ENCODE results near the gene ACBD4.

Gene ACBD4

DNA sequence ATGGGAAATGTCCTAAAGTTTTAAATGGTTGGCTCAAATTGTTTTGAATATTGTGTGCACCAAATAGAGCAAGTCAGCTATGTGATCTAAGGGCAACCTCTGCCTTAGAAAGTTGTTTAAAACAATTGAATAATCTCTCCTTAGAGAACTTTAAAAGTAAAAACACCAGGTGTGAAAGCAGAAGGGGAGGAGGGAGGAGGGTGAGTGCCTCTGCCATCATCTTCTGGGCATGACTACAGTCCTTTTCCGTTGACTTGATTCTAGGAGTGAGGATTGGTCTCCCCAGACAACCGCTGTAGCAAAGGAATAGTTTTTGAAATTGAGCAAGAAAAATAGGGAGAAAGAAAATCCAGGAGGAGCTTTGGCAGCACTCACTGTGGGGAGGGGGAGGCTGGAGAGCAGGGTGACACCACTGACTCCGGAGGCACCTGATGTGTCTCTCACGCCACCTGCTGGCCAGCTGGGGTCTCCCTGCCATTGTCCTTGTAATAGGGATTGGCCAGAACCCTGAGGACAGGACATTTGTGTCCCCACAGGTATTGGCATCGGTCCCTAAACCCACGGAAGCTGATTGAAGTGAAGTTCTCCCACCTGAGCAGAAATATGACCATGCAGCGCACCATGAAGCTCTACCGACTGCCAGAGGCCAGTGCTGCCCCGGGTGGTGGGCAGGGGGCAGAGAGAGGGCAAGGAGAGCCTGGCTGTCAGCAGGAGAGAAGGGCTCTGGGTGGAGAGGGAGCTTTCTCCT is 36.4 kb upstream of the ACBD4 start:
- H3K4me3 Mint-ChIP-seq, result no peak overlapping the region
- peaks cover 67% of the 10 kb centered on the region for H3K36me3 Mint-ChIP-seq (ENCODE audit: low read depth)
- H3K4me1 Mint-ChIP-seq (ENCODE audit: low read depth), result no peaks in the 10 kb centered on the region
- no peak overlapping the region for H3K27ac Mint-ChIP-seq
- H3K9me3 Mint-ChIP-seq, result no peaks in the 10 kb centered on the region
- no peaks in the 10 kb centered on the region for H3K27me3 Mint-ChIP-seq

DNA sequence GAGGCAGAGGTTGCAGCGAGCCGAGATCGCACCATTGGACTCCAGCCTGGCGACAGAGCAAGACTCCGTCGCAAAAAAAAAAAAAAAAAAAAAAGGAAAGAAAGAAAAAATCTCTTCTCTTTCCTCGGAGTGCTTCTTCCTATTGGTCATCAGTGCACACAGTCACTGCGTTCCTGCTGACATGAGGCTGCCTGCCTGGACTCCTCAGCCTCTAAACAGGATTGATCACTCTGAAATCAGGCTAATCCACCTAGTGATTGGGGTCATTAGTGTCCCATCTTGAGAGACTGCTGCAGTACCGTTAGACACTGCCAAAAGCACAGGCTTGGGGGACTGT is 34.0 kb upstream of the ACBD4 start:
- no peaks in the 10 kb centered on the region for H3K27me3 Mint-ChIP-seq
- H3K4me3 Mint-ChIP-seq, result no peak overlapping the region
- H3K36me3 Mint-ChIP-seq (ENCODE audit: low read depth), result peaks cover 58% of the 10 kb centered on the region
- no peaks in the 10 kb centered on the region for H3K4me1 Mint-ChIP-seq (ENCODE audit: low read depth)
- no peaks in the 10 kb centered on the region for H3K9me3 Mint-ChIP-seq
- H3K27ac Mint-ChIP-seq, result no peak overlapping the region

DNA sequence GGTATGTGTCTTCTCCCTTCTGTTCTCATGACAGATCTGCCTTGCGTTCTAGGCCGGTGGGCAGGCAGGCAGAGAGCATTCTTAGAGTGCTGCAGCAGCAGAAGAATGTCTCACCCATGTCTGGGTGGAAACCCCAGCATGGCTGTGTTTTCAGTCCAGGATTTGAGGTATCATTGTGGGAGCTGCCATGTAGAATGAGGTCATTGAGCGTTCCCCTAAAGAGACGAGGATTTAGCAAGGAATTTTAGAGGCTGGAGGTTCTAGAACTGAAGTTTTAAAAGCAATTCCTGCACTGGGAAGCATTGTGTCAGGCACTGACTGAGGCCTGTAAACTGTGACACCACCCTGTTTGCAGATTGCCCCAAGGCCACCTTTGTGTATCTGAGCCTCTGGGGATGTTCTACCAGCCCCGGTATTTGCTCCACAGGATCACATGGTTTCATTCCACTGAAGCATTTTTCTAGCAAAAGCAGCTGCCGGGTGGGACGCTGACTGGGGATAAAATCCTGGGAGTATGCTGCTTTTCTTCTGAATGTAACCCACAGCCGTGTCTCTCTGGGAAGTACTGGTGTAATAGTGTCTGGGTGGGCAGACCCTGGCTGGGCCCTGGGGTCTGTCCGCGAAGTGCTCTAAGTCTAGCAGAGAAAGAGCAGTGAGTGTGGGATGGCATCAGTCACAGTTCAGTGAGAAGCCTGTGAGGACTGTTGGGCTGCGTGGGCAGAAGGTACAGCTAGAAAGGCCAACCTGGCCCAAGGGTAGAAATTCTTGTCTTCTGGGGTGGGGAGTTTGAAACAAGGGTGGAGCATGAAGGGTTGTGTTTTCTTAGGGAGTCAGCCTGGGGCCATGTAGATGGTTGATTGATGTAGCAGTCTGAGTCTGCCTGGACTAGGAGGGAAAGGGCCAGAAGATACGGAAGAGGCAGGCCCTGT is 33.3 kb upstream of the ACBD4 start:
- no peak overlapping the region for H3K4me3 Mint-ChIP-seq
- H3K27ac Mint-ChIP-seq, result peak overlapping the region; percentile 4
- H3K4me1 Mint-ChIP-seq (ENCODE audit: low read depth), result no peaks in the 10 kb centered on the region
- no peaks in the 10 kb centered on the region for H3K27me3 Mint-ChIP-seq
- peaks cover 61% of the 10 kb centered on the region for H3K36me3 Mint-ChIP-seq (ENCODE audit: low read depth)
- H3K9me3 Mint-ChIP-seq, result no peaks in the 10 kb centered on the region

DNA sequence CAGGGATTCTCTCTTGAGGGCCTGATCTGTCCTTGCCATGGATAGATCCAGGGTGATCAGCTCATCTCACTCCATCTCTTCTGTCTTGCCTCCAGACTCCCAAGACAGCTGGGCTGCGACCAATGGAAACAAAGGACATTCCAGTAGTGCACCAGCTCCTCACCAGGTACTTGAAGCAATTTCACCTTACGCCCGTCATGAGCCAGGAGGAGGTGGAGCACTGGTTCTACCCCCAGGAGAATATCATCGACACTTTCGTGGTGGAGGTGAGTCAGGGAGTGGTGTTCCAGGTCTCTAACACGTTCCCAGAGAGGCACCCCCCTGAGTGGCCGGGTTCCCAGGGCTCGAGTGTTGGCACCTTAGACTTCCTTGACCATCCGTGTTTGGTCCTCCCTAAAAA is 32.6 kb upstream of the ACBD4 start:
- no peak overlapping the region for H3K4me3 Mint-ChIP-seq
- peaks cover 59% of the 10 kb centered on the region for H3K36me3 Mint-ChIP-seq (ENCODE audit: low read depth)
- no peaks in the 10 kb centered on the region for H3K4me1 Mint-ChIP-seq (ENCODE audit: low read depth)
- no peaks in the 10 kb centered on the region for H3K9me3 Mint-ChIP-seq
- no peak overlapping the region for H3K27ac Mint-ChIP-seq
- H3K27me3 Mint-ChIP-seq, result no peaks in the 10 kb centered on the region

DNA sequence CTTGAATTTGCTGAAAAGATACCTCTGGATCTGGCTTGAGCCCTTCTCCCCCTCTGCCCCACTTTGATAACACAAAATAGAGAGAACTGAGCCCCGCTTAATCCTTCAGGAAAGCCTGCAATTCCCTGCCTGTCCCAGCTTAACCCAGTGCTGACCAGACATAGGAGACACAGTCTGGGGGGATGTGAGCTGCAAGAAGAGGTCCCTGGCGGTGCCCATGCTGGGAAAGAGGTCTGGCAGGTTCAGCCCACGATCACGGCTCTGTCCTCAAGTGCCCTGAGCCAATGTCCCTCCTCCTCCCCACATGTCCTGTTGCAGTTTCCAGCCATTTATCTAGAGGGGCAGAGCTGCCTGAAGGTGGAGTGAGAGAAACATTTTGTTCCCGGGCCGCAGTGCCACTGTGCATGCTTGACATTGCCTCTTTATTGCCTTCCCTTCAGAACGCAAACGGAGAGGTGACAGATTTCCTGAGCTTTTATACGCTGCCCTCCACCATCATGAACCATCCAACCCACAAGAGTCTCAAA is 32.2 kb upstream of the ACBD4 start:
- H3K4me3 Mint-ChIP-seq, result no peak overlapping the region
- no peak overlapping the region for H3K27ac Mint-ChIP-seq
- peaks cover 59% of the 10 kb centered on the region for H3K36me3 Mint-ChIP-seq (ENCODE audit: low read depth)
- H3K4me1 Mint-ChIP-seq (ENCODE audit: low read depth), result no peaks in the 10 kb centered on the region
- H3K27me3 Mint-ChIP-seq, result no peaks in the 10 kb centered on the region
- no peaks in the 10 kb centered on the region for H3K9me3 Mint-ChIP-seq

DNA sequence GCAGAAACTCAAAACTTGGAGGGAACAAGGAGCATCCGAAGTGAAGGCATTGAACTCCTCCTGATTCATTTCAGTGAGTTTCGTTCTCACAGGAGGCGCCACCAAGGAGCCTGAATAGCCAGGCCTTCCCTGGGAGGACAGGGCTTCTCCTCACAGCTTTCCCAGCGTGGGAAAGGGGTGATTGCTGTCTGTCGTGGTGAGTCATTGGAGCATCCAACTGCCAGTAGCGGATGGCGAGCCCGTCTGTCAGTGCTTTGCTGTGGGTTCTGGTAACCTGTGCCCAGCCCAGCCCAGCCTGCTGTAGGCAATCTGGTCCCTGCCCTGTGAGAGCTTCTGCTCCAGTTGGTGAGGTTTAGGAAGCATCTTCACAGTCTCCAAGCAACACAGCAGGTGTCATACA is 31.5 kb upstream of the ACBD4 start:
- no peaks in the 10 kb centered on the region for H3K4me1 Mint-ChIP-seq (ENCODE audit: low read depth)
- no peaks in the 10 kb centered on the region for H3K9me3 Mint-ChIP-seq
- no peak overlapping the region for H3K27ac Mint-ChIP-seq
- H3K4me3 Mint-ChIP-seq, result no peak overlapping the region
- H3K36me3 Mint-ChIP-seq (ENCODE audit: low read depth), result peaks cover 54% of the 10 kb centered on the region
- no peaks in the 10 kb centered on the region for H3K27me3 Mint-ChIP-seq

DNA sequence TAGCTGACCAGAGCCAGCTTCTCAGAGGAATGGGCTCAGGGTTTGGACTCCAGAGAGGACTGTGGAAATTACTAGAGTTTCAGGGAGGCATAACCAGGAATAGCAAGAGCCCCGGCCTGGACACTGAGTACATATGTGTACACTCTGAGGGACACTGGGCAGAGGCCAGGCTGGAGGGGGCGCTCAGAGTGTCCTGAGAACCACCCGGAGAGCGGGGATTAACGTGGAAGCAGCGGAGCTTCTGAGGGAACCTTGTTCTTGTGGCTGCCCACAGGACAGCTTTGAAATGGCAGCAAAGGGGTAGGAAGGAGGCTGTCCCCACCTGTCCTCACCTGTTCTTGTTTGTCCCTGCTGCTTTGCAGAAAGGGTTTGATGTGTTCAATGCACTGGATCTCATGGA is 31.0 kb upstream of the ACBD4 start:
- Mint-ChIP-seq H3K4me1 (ENCODE audit: low read depth) (no peaks in the 10 kb centered on the region), H3K27ac (no peak overlapping the region), H3K27me3 (no peaks in the 10 kb centered on the region), H3K4me3 (no peak overlapping the region), H3K9me3 (no peaks in the 10 kb centered on the region), H3K36me3 (ENCODE audit: low read depth) (peaks cover 49% of the 10 kb centered on the region)

DNA sequence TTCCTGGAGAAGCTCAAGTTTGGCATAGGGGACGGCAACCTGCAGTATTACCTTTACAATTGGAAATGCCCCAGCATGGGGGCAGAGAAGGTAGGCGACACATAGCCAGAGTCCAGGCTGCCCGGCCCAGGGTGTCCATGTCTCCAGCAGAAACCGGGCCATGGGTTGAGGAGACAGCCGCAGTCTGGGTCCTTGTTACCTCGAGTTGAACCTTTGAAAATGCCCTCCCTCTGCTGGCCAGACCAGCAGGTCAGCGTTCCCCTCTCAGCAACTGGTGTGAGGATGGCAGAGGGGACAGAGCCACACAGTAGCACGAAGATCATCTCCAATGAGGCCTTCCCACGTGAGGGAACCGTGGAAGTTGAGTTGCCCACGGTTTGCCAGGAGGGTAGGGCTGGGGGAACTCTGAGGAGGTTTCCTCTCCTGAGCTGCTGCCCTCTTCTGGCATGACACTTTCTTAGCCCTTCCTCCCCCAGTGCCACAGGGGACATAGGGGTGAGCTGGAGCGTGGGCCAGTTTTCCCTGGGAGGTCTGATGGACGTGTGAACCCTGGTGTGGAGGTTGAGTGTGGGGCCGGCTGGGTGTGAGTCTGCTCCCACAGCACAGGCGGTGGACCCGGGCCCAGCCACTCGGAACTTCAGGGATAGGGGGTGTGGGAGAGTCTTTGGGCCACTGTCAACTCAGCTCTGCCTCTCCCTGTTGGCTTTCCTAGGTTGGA is 30.4 kb upstream of the ACBD4 start:
- Mint-ChIP-seq H3K9me3 (no peaks in the 10 kb centered on the region), H3K27ac (no peak overlapping the region), H3K36me3 (ENCODE audit: low read depth) (peaks cover 45% of the 10 kb centered on the region), H3K4me1 (ENCODE audit: low read depth) (no peaks in the 10 kb centered on the region), H3K27me3 (no peaks in the 10 kb centered on the region), H3K4me3 (no peak overlapping the region)

DNA sequence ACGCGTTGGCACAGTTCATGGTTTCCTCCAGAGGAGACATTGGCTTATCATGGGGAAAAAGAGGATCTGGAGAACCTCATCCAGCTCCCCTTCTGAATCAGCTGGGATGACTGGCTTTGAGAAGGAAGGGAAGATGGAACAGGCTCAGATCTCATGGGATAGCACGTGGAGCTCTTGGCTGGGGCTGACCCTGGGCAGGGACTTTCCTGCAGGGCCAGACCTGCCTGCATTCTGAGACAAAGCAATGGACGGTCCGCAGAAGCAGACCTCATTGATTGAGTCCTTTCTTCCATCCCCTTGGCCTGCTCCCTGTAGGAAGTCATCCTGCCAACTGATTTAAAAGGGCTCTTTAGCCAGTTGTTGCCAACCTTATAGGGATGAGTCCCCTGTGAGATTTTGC is 29.4 kb upstream of the ACBD4 start:
- Mint-ChIP-seq H3K9me3 (no peaks in the 10 kb centered on the region), H3K4me1 (ENCODE audit: low read depth) (no peaks in the 10 kb centered on the region), H3K36me3 (ENCODE audit: low read depth) (peaks cover 45% of the 10 kb centered on the region)

DNA sequence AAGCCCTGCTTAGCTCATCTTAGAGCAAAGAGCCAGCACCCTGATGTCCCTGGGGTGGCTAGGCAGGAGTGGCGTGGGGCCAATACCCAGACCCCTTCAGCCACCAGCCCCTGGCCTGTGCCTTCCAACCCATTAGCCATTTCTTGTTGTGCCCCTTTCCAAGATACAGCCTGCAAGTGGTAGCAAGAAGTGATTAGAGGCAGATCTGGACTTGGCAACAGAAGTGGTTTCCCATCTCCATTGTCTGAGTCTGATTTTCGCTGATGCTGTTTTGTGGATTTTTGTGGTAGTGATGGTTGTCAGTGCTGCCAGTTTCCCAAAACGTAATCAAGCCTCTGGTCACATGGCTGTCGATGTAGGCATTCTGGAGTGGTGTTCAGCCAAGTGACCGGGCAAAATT is 28.9 kb upstream of the ACBD4 start:
- H3K27me3 Mint-ChIP-seq, result no peaks in the 10 kb centered on the region
- H3K36me3 Mint-ChIP-seq (ENCODE audit: low read depth), result peaks cover 44% of the 10 kb centered on the region
- H3K4me1 Mint-ChIP-seq (ENCODE audit: low read depth), result no peaks in the 10 kb centered on the region
- H3K27ac Mint-ChIP-seq, result no peak overlapping the region
- no peak overlapping the region for H3K4me3 Mint-ChIP-seq
- H3K9me3 Mint-ChIP-seq, result no peaks in the 10 kb centered on the region

More for the DNA sequence above, 29.4 kb upstream of the ACBD4 start:
- H3K27ac Mint-ChIP-seq, result no peak overlapping the region
- no peaks in the 10 kb centered on the region for H3K27me3 Mint-ChIP-seq
- no peak overlapping the region for H3K4me3 Mint-ChIP-seq

DNA sequence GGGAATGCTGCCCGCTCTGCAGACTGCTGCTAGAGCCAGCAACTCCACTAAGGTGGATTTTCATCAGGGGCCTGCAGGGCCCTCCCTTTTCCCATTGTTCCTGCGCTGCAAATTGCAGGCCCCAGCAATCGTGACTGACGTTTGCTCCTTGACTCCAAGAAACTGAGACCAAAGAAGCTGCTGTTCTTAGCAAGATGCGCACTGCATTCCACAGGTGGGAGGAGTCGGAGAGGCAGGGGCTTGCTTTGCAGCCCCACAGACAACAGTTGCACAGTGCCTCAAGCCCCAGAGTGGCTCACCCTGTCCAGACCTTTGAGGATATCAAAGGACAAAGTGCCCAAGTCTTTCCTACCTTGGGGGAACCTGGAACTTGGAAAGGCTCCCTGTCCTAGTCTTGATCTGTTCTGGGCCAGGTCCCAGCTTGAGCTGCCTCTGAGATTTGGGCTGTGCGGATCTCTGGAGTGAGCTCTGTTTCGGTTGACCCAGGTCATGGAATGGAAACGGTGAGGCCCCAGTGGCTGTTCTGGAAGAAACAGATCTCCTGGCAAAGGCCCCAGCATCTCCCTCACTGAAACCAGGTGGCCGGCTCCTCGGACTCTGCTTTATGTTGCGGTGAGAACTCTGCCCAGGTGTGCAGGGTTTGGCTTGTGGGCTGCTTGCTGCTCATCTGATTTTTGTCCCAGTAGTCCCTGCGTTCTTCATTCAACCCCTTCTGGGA is 28.0 kb upstream of the ACBD4 start:
- Mint-ChIP-seq H3K27me3 (no peaks in the 10 kb centered on the region), H3K27ac (no peak overlapping the region), H3K36me3 (ENCODE audit: low read depth) (peaks cover 37% of the 10 kb centered on the region), H3K4me3 (no peak overlapping the region), H3K4me1 (ENCODE audit: low read depth) (no peaks in the 10 kb centered on the region), H3K9me3 (no peaks in the 10 kb centered on the region)

DNA sequence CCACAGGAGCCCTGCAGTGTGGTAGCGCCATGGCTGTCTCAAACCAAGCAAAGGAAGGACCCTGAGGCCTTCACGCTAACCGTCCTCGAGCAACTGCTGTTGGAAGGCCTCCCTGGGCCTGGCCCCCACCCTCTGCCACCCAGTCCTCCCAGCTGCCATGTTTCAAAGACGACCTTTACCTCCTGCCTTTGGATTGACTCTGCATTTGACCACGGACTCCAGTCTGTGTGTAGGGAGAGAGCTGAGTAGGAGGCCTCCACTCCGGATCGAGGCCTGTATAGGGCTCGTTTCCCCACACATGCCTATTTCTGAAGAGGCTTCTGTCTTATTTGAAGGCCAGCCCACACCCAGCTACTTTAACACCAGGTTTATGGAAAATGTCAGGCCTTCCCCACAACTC is 27.4 kb upstream of the ACBD4 start:
- H3K9me3 Mint-ChIP-seq, result no peaks in the 10 kb centered on the region
- no peak overlapping the region for H3K4me3 Mint-ChIP-seq

DNA sequence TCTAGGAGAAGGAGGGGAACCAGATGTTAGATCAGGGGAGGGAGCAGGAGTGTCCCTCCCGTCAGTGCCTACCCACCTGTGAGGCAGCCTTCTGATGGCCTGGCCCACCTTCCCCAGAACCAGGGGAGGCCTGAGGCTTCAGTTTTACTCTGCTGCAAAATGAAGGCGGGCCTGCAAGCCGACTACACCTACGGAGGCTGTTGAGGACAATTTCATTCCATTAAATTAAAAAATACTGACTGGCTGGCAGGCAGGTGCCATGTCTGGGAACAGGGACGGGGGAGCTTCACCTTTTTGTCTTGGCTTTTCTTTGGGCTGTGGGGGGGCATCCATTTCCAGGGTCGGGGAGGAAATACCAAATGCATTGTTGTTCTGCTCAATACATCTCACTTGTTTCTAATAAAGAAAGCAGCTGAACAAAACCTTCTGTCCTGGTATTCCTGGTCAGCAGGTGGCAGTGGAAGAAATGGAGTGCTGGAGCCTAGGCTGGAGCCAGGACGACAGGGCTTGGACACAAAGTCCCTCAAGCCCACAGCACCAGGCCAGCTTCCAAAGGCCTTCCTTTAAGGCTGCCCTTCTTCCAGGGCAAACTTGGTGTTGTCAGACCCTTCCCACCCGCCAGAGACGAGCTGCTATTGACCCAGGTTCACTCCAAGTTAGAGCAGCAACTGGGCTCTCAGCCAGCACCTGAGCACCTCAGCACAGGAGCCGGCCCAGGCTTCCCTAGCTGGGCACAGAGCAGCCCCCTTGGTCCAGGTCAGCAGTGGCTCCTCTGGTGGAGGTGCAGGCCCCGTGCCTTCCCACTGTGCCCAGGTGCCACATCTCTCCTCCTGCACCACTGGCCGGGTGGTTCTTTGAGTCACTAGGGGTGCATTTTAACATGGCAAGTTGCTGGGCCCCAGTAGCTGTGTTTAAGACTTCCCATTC is 26.6 kb upstream of the ACBD4 start:
- H3K27me3 Mint-ChIP-seq, result no peaks in the 10 kb centered on the region
- peaks cover 24% of the 10 kb centered on the region for H3K36me3 Mint-ChIP-seq (ENCODE audit: low read depth)
- no peak overlapping the region for H3K27ac Mint-ChIP-seq
- H3K4me3 Mint-ChIP-seq, result no peak overlapping the region
- H3K4me1 Mint-ChIP-seq (ENCODE audit: low read depth), result no peaks in the 10 kb centered on the region
- no peaks in the 10 kb centered on the region for H3K9me3 Mint-ChIP-seq

More for the DNA sequence above, 27.4 kb upstream of the ACBD4 start:
- no peak overlapping the region for H3K27ac Mint-ChIP-seq
- no peaks in the 10 kb centered on the region for H3K27me3 Mint-ChIP-seq
- H3K4me1 Mint-ChIP-seq (ENCODE audit: low read depth), result no peaks in the 10 kb centered on the region
- H3K36me3 Mint-ChIP-seq (ENCODE audit: low read depth), result peaks cover 31% of the 10 kb centered on the region

Measured in stimulated activated naive CD8-positive, alpha-beta T cell treated with anti-CD3 and anti-CD28 coated beads, Interleukin-15, Interleukin-2, amounts not matched to agents 100 ng/mL and 50 ng/mL, for 24 hours (primary cell).